Transverse colon (tissue), 3 donors: ENCODE measurements around the gene IL23A.

Source experiments
- CTCF ChIP-seq, 5 experiments: fragments of 200-600 bp in 3 of 5; fragments of 450-650 bp in 2 of 5; sonication (generic) in 3 of 5; IDR thresholded peaks; 1 replicate in 2 of 5; 2 replicates in 3 of 5; pipeline ENCODE4 v1.5.1; 2016 to 2017; ENCODE audit warnings: antibody characterized with exemption in 5 of 5, inconsistent platforms in 3 of 5, mild to moderate bottlenecking in 2 of 5, moderate library complexity in 1 of 5
- POLR2A ChIP-seq: fragments of 450-650 bp; IDR thresholded peaks from one replicate; pipeline ENCODE4 v1.6.1; 2016; ENCODE audit warnings: antibody characterized with exemption, mild to moderate bottlenecking, moderate library complexity

GRCh38 chr12:56297400-56297799 is 41.3 kb upstream of the IL23A start:
- no peak for TF ChIP-seq CTCF (IDR thresholded peaks at IDR 0.05)
- no peak for TF ChIP-seq POLR2A
